Keratinocyte (primary cell): ENCODE measurements around the gene PPP1R3D.

Source experiments
- EZH2 ChIP-seq: IDR thresholded peaks from one replicate; pipeline ENCODE4 v1.6.1; 2012; ENCODE audit warnings: inconsistent platforms, mild to moderate bottlenecking, low read length, moderate library complexity
- TF ChIP-seq, protein P1 (sequence below), 3 experiments: IDR thresholded peaks in 1 of 3; conservative IDR thresholded peaks in 1 of 3; optimal IDR thresholded peaks in 1 of 3; 2 replicates in 2 of 3; 3 replicates in 1 of 3; pipeline versions ENCODE3 to v1.5.1; 2011; ENCODE audit warnings: low read length in 3 of 3, mild to moderate bottlenecking in 3 of 3, moderate library complexity in 2 of 3, control low read depth in 1 of 3, inconsistent platforms in 1 of 3; ENCODE audit not compliant: insufficient read depth in 2 of 3; ENCODE audit errors: extremely low read depth in 1 of 3

DNA sequence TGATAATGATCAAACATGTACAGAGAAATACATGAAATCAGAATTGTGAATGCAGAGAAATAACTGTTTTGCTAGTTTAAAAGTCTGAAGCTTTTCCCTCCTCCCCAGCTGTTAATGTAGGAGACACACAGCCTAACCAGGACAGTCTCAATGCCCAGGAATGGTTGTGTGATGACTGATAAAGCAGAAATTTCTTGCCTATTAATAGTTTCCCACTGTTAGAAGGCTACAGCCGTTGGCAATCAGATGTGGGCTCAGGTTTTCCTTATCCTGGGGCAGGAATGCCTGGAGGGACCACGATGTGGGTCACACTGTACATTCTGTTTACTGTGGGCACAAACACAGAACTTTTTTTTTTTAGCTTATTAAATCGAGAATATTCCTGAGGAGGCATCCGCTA lies 1.9 kb downstream of the PPP1R3D start:
- TF ChIP-seq, protein P1, sequence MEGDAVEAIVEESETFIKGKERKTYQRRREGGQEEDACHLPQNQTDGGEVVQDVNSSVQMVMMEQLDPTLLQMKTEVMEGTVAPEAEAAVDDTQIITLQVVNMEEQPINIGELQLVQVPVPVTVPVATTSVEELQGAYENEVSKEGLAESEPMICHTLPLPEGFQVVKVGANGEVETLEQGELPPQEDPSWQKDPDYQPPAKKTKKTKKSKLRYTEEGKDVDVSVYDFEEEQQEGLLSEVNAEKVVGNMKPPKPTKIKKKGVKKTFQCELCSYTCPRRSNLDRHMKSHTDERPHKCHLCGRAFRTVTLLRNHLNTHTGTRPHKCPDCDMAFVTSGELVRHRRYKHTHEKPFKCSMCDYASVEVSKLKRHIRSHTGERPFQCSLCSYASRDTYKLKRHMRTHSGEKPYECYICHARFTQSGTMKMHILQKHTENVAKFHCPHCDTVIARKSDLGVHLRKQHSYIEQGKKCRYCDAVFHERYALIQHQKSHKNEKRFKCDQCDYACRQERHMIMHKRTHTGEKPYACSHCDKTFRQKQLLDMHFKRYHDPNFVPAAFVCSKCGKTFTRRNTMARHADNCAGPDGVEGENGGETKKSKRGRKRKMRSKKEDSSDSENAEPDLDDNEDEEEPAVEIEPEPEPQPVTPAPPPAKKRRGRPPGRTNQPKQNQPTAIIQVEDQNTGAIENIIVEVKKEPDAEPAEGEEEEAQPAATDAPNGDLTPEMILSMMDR (optimal IDR thresholded peaks at IDR 0.05 in 1 of 3, IDR thresholded peaks at IDR 0.05 in 1 of 3, conservative IDR thresholded peaks at IDR 0.05 in 1 of 3; ENCODE audit: extremely low read depth in 1 of 3, insufficient read depth in 2 of 3, low read length in 3 of 3): no peak
- TF ChIP-seq EZH2: no peak
